Measurements from ENCODE around the gene WDR31. TPM values are rescaled to one million over a fixed set of nuclear protein-coding genes. Genes with fewer than 3 reads are reported as not detected.

The WDR31 gene
- total RNA-seq, 2 experiments from 2014 or later: 1.9 to 2.6 TPM

GRCh38 chr9:113370806-113371325, 30.8 kb upstream of the WDR31 start:
- POLR2A ChIA-PET: no interaction called here
- CTCF ChIA-PET: no interaction called here

GRCh38 chr9:113369855-113370140, 29.7 kb upstream of the WDR31 start:
- POLR2A ChIA-PET: no interaction called here
- CTCF ChIA-PET: no interaction called here

DNA sequence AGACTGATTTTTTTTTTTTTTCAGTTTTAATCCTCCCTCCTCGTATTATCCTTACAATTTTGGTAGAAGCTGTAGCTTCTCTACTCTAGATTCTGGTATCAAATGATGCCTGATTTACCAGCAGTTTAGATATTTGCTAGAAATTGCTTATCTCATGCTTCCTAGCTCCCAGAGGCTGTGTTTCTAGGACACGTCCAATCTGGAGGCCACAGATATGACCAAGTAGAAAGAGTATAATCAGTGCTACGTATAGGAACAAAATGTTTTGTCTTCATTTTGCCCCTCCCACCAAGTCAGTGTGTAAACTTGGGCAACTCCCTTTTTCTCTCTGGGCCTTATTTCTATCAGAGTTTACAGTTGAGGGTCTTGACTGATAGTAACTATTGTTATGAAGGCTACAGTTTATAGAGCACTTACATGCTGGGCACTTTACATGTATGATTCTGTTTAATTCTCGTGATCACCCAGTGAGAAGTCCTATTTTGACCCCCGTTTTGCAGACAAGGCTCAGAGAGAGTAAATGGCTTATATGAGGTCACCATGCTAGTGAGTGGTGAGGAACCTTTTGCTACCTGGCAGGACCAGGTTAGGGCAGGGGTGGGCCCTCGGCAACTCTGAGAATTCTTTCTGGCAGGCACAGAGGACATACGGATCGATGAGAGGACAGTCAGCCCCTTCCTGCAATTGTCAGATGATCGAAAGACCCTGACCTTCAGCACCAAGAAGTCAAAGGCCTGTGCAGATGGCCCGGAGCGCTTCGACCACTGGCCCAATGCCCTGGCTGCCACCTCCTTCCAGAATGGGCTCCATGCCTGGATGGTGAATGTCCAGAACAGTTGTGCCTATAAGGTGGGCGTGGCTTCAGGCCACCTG, 29.1 kb upstream of the WDR31 start:
- CTCF ChIA-PET: interaction anchor here (1.0 kb wide), 1 partner anchor 32 kb away, joined by 3 read pairs; the partner anchor contains the start of gene ALAD
- POLR2A ChIA-PET: no interaction called here

DNA sequence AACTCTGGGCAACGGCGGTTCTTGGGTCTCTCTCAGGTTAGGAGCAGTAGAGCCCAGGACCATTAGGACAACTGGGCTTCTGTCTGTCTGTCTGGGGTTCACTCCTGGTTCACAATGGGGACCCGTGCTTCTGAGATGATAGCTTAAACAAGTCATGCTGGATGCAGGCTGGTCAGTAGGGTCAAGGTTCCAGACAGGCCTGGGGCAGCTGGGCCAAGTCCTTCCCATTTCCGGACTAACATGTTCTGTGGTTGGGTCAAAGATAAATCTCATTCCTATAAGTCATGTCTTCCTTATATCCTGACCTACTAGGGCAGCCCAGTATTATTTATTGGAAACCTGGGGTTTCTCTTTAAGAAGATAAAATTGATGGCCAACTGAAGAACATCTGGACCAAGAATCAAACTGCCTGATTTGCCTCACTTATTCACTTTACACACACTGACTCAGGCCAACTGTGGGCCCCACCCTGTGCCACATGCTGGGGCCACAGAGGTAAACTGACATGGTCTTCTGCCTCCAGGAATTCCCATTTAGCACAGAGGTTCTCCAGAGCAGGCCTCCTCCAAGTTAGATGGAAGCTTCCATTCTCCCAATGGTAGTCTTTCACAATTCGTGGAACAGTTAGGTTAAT, 28.4 kb upstream of the WDR31 start:
- ChIA-PET POLR2A (no interaction called here), CTCF (interaction anchor here (1.0 kb wide), 1 partner anchor 32 kb away, joined by 3 read pairs; the partner anchor contains the start of gene ALAD)

DNA sequence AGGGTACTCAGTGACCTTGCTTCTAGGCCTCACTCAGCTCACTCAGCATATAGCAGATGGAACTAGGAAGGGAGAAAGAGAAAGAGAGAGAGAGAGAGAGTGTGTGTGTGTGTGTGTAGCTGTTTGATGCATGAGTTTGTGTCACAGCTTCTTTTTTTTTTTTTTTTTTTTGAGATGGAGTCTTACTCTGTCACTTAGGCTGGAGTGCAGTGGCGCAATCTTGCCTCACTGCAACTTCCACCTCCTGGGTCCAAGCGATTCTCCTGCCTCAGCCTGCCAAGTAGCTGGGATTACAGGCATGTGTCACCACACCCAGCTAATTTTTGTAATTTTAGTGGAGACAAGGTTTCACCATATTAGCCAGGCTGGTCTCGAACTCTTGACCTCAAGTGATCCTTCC, 25.6 kb upstream of the WDR31 start:
- CTCF ChIA-PET: interaction anchor here (0.7 kb wide), 1 partner anchor 45 kb away, joined by 3 read pairs; the partner anchor contains the start of genes C9orf43 and POLE3
- POLR2A ChIA-PET: interaction anchor here (0.6 to 0.7 kb wide), 2 partner anchors 60 to 81 kb away, joined by 3 to 4 read pairs; no protein-coding TSS in a partner anchor

DNA sequence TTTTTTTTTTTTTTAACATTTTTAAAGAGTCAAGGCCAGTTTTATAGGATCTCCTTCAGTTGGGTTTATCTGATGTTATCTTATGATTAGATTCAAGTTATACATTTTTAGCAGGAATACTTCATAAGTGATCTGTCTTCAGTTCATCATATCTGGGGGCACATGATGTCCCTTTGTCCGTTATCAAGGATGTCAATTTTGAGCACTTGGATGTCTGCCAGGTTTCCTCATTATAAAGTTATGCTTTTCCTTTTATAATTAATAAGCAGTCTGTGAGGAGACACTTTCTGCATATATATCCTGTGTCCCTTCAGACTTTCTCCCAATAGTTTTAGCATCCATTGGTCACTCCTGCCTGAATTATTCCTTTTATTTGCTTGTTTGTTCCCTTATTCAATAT, 24.9 kb upstream of the WDR31 start:
- CTCF ChIA-PET: no interaction called here
- POLR2A ChIA-PET: interaction anchor here (0.6 kb wide), 1 partner anchor 59 kb away, joined by 4 read pairs; no protein-coding TSS in a partner anchor

DNA sequence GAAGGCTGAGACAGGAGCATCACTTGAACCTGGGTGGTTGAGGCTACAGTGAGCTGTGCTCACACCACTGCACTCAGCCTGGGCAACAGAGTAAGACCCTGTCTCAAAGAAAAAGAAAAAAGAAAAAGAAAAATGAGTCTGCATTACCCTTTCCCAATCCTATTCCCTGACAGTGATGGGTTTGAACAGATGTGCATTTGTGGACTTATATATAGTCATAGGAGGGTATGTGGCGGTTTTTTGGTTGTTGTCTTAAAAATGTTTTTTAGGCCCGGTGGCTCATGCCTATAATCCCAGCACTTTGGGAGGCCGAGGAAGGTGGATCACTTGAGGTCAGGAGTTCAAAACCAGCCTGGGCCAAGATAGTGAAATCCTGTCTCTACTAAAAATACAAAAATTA, 23.3 kb upstream of the WDR31 start:
- CTCF ChIA-PET: no interaction called here
- POLR2A ChIA-PET: no interaction called here

- POLR2A ChIA-PET: interaction anchor here (1.1 kb wide), 1 partner anchor 21 kb away, joined by 3 read pairs; no protein-coding TSS in a partner anchor
- CTCF ChIA-PET: interaction anchor here (1.0 kb wide), 1 partner anchor 12 kb away, joined by 3 read pairs; no protein-coding TSS in a partner anchor
Observed at GRCh38 chr9:113361304-113362018, 21.4 kb upstream of the WDR31 start.

- CTCF ChIA-PET: no interaction called here
- POLR2A ChIA-PET: no interaction called here
Observed at GRCh38 chr9:113360242-113360842, 20.3 kb upstream of the WDR31 start.

DNA sequence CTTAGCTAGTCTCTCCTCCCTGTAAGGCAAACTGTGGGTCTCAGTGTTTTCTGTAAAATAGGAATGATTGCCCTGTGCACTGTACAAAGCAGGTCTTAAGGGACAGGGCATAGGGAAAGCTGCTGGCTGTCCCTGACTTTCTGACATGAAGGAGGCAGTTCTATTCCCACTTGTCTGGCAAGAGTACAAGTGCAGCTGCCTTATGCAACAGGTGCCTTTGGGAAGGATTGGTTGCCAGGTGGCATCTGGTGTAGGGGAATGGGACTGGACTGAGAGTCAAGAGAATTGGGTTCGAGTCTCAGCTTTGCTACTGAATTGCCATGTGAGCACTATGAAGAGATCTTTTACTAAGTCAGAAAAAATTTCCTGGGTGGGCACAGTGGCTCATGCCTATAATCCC, 19.3 kb upstream of the WDR31 start:
- ChIA-PET CTCF (interaction anchor here (1.2 kb wide), 1 partner anchor 9 kb away, joined by 3 read pairs; no protein-coding TSS in a partner anchor), POLR2A (no interaction called here)

GRCh38 chr9:113356686-113357292, 16.7 kb upstream of the WDR31 start:
- CTCF ChIA-PET: no interaction called here
- POLR2A ChIA-PET: interaction anchor here (0.8 kb wide), 1 partner anchor 31 kb away, joined by 3 read pairs; no protein-coding TSS in a partner anchor

DNA sequence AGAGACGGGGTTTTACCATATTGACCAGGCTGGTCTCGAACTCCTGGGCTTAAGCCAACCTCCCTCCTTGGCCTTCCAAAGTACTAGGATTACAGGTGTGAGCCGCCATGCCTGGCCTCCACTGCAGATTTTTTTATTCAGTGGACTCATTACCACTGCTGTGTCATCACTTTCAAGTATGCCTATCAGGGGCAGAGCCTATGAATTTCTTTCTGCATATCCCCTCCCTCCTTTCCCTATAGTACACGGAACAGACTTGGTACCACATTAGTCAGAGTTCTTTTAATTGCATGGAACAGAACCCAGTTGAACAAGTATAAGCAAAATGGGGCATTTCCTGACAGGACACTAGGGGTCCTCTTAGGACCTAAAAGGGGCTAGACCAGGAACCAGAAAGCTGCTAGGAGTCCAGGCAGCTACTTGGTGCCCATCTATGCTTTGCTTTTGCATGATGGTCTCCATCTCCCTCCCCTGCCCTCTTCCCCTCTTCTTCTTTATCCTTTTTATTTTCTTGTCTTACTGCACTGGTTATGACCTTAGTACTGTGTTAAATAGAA, 15.0 kb upstream of the WDR31 start:
- CTCF ChIA-PET: no interaction called here

GRCh38 chr9:113352411-113352810, 12.3 kb upstream of the WDR31 start:
- POLR2A ChIA-PET: no interaction called here
- CTCF ChIA-PET: no interaction called here

More for the DNA sequence above, 15.0 kb upstream of the WDR31 start:
- POLR2A ChIA-PET: no interaction called here

- POLR2A ChIA-PET: no interaction called here
- CTCF ChIA-PET: interaction anchor here (0.8 kb wide), 1 partner anchor 11 kb away, joined by 3 read pairs; the partner anchor contains the start of gene WDR31
Observed at GRCh38 chr9:113352006-113352405, 11.9 kb upstream of the WDR31 start.

DNA sequence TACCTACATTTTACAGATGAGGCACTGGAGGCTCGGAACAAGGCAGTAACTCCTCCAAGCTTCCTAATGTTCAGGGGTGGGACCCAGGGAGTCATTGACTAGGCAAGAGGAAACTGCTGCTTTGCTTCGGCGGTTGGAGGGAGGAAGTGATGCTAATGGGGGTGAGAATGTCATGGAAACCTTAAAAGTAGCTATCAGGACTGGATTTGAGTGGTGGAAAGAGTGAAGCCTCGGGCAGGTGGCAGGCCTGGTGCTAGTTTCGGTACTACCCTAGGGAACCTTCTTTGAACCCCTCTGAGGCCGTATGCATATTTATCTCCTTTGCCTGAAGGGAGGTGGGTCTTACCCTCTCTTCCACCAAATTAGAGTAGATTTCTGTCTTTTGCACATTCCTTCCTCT, 10.9 kb upstream of the WDR31 start:
- ChIA-PET CTCF (interaction anchor here (0.7 to 3.2 kb wide), 7 partner anchors 8 to 307 kb away, joined by 3 to 10 read pairs (median 3); partner anchors contain the start of genes CDC26, FKBP15, PRPF4 and SLC31A1), POLR2A (interaction anchor here (0.7 to 1.4 kb wide), 3 partner anchors 25 to 130 kb away, joined by 3 to 6 read pairs (median 4); partner anchors contain the start of genes C9orf43, FKBP15, HDHD3 and POLE3)

- POLR2A ChIA-PET: interaction anchor here (0.7 to 1.4 kb wide), 5 partner anchors 11 to 129 kb away, joined by 3 to 6 read pairs (median 4); partner anchors contain the start of genes C9orf43, FKBP15, HDHD3 and POLE3
- CTCF ChIA-PET: interaction anchor here (0.8 to 3.2 kb wide), 7 partner anchors 8 to 129 kb away, joined by 3 to 10 read pairs (median 3); partner anchors contain the start of genes CDC26, FKBP15, PRPF4 and SLC31A1
Observed at GRCh38 chr9:113350107-113350661, 10.1 kb upstream of the WDR31 start.

GRCh38 chr9:113349445-113350094, 9.5 kb upstream of the WDR31 start, which contains the start of gene BSPRY:
TSS of gene BSPRY (plus strand) at chr9:113349541. CDS start at chr9:113349580, 39 bp downstream.
- ChIA-PET CTCF (interaction anchor here (0.9 to 3.2 kb wide), 4 partner anchors 9 to 75 kb away, joined by 3 to 10 read pairs (median 5); partner anchors contain the start of genes CDC26, PRPF4 and WDR31), POLR2A (interaction anchor here (1.2 to 1.4 kb wide), 4 partner anchors 10 to 129 kb away, joined by 3 to 5 read pairs (median 4); partner anchors contain the start of genes FKBP15, HDHD3, SLC31A1 and WDR31)

All from activated CD8-positive, alpha-beta memory T cell treated with anti-CD3 and anti-CD28 coated beads for 36 hours (primary cell).